OCI-LY7 (cell line): ENCODE measurements around the gene PLEKHA6. TPM values are rescaled to one million over a fixed set of nuclear protein-coding genes. Genes with fewer than 3 reads are reported as not detected.

Source experiments
- BruUV-seq: library from RNA; stranded (reverse); fragments of 400-500 nt; replicated peaks from 2 replicates; lab custom pipeline; 2021; lab: Mats Ljungman, UMichigan
- CTCF ChIA-PET: fragments of 300-600 bp; sonication (Branson Sonifier 250); formaldehyde crosslinking; loops from one replicate; lab custom pipeline; 2022; ENCODE audit warnings: antibody characterized with exemption; ENCODE audit not compliant: unreplicated experiment; lab: Charles Lee
- POLR2A ChIA-PET: fragments of 300-600 bp; sonication (Branson Sonifier 250); formaldehyde crosslinking; loops from one replicate; lab custom pipeline; 2022; ENCODE audit warnings: antibody characterized with exemption; lab: Charles Lee
- DNase-seq: peaks from one replicate; pipeline ENCODE4 v3.0.0-alpha.2; 2015; ENCODE audit warnings: low spot score
- H2AFZ ChIP-seq: fragments of 200-600 bp; sonication (generic), shearing (Covaris generic); 2 replicates; pipeline ENCODE4 v1.6.1; 2014; ENCODE audit warnings: mild to moderate bottlenecking, antibody characterized with exemption, low read length, moderate library complexity
- H3K27ac ChIP-seq: fragments of 200-600 bp; sonication (generic); 2 replicates; pipeline ENCODE4 v1.5.1; 2014; ENCODE audit warnings: mixed run types, low read depth, mild to moderate bottlenecking, moderate library complexity, low read length, inconsistent platforms; ENCODE audit not compliant: poor library complexity, severe bottlenecking
- H3K36me3 ChIP-seq: fragments of 200-600 bp; sonication (generic); 2 replicates; pipeline ENCODE4 v1.6.1; 2014; ENCODE audit warnings: mild to moderate bottlenecking, antibody characterized with exemption, low read length, moderate library complexity, mixed read lengths; ENCODE audit not compliant: insufficient read depth
- H3K4me1 ChIP-seq: fragments of 200-600 bp; sonication (generic); 2 replicates; pipeline ENCODE4 v1.5.1; 2014; ENCODE audit warnings: mild to moderate bottlenecking, low read length; ENCODE audit not compliant: insufficient read depth, poor library complexity, severe bottlenecking
- H3K4me2 ChIP-seq: fragments of 200-600 bp; sonication (generic); 2 replicates; pipeline ENCODE4 v1.6.1; 2014; ENCODE audit warnings: mild to moderate bottlenecking, low read length
- H3K4me3 ChIP-seq: fragments of 200-600 bp; sonication (generic); 2 replicates; pipeline ENCODE4 v1.5.1; 2014; ENCODE audit warnings: mild to moderate bottlenecking, low read depth, low read length; ENCODE audit not compliant: poor library complexity, severe bottlenecking
- H3K79me2 ChIP-seq: fragments of 200-600 bp; sonication (generic); 2 replicates; pipeline ENCODE4 v1.6.1; 2016; ENCODE audit warnings: low read depth, mild to moderate bottlenecking, low read length, moderate library complexity, mixed read lengths; ENCODE audit not compliant: insufficient read depth
- H3K9me2 ChIP-seq: fragments of 200-600 bp; sonication (generic); 2 replicates; pipeline ENCODE4 v1.6.1; 2016; ENCODE audit warnings: mild to moderate bottlenecking, low read length, mixed read lengths; ENCODE audit not compliant: insufficient read depth
- H3K9me3 ChIP-seq: fragments of 200-600 bp; sonication (generic); 2 replicates; pipeline ENCODE4 v1.6.1; 2014; ENCODE audit warnings: mild to moderate bottlenecking, mixed run types, low read length, mixed read lengths
- H4K20me1 ChIP-seq: fragments of 200-600 bp; sonication (generic); 2 replicates; pipeline ENCODE4 v1.6.1; 2014; ENCODE audit warnings: mild to moderate bottlenecking, antibody characterized with exemption, low read length, moderate library complexity, mixed read lengths; ENCODE audit not compliant: insufficient read depth
- EZH2phosphoT487 ChIP-seq: fragments of 200-600 bp; sonication (generic); IDR thresholded peaks from 2 replicates; pipeline ENCODE4 v1.6.1; 2018; ENCODE audit warnings: low read depth, borderline replicate concordance, mild to moderate bottlenecking, mixed run types, antibody characterized with exemption, low read length, moderate library complexity, mixed read lengths
- intact Hi-C: fragments of 100-400 bp; cut with micrococcal nuclease; formaldehyde crosslinking; loops from one replicate; pipeline ENCODE4 v1.10.0; 2022; ENCODE audit not compliant: unreplicated experiment
- total RNA-seq, 2 experiments: library from RNA; depleted of rRNA in 1 of 2; stranded (reverse); fragments of >200 nt in 1 of 2; shearing (Covaris generic) in 1 of 2; gene quantifications; 2 replicates each; pipeline ENCODE4 v1.2.3, GENCODE V29; 2014 to 2022
- TF ChIP-seq, protein P1 (sequence below): fragments of 200-600 bp; sonication (generic); conservative IDR thresholded peaks from 2 replicates; pipeline ENCODE4 v1.5.1; 2014; ENCODE audit warnings: mild to moderate bottlenecking, antibody characterized with exemption, low read length, moderate library complexity, mixed read lengths

PLEKHA6 gene
- total RNA-seq, 2 experiments from 2014 or later = not detected

DNA sequence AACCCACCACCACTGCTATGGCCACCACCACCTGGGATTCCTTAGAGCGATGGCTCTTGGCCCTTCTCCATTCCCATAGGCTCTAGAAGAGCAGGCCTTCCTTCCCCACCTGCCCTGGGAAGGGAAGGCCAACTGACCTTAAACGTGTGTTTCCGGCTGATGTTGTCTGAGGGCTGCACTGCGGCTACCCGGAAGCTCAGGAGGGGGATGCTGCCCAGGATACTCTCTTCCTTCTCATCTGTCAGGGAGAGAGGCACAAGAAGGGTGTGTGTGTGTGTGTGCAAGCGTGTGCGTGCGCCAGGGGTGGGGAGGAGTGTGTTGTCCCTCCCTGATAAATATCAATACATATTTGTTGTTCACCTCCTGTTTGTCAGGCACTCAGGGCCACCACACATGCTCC lies 94.9 kb downstream of the PLEKHA6 start:
- H3K4me2 ChIP-seq = no peak overlapping the region
- H4K20me1 ChIP-seq = no peaks in the 10 kb centered on the region
- H3K9me2 ChIP-seq = no peaks in the 10 kb centered on the region
- H3K79me2 ChIP-seq = no peaks in the 10 kb centered on the region
- no peak overlapping the region for H3K4me3 ChIP-seq
- no TSS peak for BruUV-seq
- no peak overlapping the region for H2AFZ ChIP-seq
- no peaks in the 10 kb centered on the region for H3K4me1 ChIP-seq
- no peaks in the 10 kb centered on the region for H3K36me3 ChIP-seq
- no peak overlapping the region for H3K27ac ChIP-seq
- CTCF ChIA-PET = no interaction called here
- DNase-seq = no peak
- POLR2A ChIA-PET = no interaction called here
- TF ChIP-seq EZH2phosphoT487 = no peak
- intact Hi-C loops = no loop called here
- no peaks in the 10 kb centered on the region for H3K9me3 ChIP-seq

DNA sequence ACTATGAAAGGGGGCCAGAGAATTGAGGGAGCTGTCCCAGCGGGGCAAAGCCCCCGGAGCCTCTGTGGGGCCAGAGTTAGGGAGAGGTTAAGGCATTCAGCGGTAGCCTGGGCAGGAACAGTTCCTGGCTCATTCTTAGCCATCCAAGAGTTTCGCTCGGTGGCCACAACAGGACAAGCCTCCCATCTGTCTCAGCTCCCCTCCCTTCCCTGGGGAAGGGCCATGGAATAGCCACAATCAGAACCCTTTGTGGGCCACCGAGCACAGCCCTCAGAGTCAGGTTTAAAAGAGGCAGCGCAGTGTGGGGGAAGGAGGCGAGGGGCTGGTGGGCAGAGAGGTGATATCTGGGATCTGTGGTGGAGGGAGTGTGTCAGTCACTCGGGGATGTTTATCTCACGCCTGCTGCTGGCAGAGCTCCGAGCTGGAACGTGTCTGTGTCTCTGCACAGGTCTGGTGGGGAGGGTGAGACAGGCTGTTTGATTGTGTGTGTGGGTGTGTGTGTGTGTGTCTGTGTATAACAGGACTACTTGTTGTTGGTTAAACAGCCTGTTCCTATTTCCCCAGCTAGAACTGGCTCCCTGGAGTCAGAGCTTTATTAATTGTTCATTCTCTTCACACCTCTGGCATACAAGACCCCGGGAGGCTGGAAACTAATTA lies 96.3 kb downstream of the PLEKHA6 start:
- Histone ChIP-seq H3K4me1 (no peaks in the 10 kb centered on the region), H3K4me3 (no peak overlapping the region), H3K4me2 (no peak overlapping the region), H2AFZ (no peak overlapping the region), H3K79me2 (no peaks in the 10 kb centered on the region), H3K9me3 (no peaks in the 10 kb centered on the region), H3K36me3 (no peaks in the 10 kb centered on the region), H3K9me2 (no peaks in the 10 kb centered on the region), H4K20me1 (no peaks in the 10 kb centered on the region), H3K27ac (no peak overlapping the region)
- BruUV-seq = no TSS peak
- POLR2A ChIA-PET = interaction anchor here (0.5 to 0.8 kb wide), 2 partner anchors 34 to 123 kb away, joined by 3 to 4 read pairs; no protein-coding TSS in a partner anchor
- DNase-seq = no peak
- CTCF ChIA-PET = interaction anchor here (0.6 kb wide), 1 partner anchor 420 kb away, joined by 4 read pairs; no protein-coding TSS in a partner anchor
- TF ChIP-seq, protein P1, sequence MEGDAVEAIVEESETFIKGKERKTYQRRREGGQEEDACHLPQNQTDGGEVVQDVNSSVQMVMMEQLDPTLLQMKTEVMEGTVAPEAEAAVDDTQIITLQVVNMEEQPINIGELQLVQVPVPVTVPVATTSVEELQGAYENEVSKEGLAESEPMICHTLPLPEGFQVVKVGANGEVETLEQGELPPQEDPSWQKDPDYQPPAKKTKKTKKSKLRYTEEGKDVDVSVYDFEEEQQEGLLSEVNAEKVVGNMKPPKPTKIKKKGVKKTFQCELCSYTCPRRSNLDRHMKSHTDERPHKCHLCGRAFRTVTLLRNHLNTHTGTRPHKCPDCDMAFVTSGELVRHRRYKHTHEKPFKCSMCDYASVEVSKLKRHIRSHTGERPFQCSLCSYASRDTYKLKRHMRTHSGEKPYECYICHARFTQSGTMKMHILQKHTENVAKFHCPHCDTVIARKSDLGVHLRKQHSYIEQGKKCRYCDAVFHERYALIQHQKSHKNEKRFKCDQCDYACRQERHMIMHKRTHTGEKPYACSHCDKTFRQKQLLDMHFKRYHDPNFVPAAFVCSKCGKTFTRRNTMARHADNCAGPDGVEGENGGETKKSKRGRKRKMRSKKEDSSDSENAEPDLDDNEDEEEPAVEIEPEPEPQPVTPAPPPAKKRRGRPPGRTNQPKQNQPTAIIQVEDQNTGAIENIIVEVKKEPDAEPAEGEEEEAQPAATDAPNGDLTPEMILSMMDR = no peak
- TF ChIP-seq EZH2phosphoT487 = no peak
- intact Hi-C loops = no loop called here

DNA sequence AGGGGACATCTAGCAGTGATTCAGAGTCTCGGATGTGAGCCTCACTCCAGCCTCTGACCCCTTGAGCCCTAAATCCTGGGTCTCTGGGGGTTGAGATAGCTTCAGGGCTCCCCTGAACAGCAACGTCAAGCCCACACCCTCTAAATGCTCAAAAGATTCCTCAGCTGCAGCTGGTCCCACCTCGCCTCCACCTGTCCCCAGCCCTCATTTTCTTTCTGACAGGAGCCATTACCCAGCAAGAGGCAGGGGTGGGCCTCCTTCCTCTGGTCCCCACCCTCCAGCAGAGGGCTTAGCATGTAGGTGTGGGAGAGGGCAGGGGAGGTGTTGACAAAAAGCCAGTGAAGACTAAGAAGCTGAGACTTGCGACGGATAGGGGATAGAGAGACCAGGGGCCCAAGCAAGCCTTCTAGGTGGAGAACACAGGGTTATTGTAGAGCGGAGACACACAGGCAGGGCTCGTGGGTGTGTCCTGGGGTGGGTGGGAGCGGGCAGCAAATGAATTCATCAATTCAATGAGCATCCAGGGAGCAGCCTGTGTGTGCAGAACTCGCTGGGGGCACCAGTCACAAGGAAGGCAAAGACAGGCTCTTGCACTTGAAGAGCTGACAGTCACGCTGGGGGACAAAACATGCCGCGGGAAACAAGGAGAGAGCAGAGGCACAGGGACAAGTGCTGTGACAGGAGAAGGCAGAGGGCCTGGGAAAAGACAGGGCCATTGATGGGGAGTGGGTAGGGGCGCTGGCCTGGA lies 97.0 kb downstream of the PLEKHA6 start:
- TF ChIP-seq EZH2phosphoT487 = no peak
- TF ChIP-seq, protein P1 = no peak
- no peaks in the 10 kb centered on the region for H3K9me2 ChIP-seq
- no peaks in the 10 kb centered on the region for H3K4me1 ChIP-seq
- BruUV-seq = no TSS peak
- no peak overlapping the region for H3K4me2 ChIP-seq
- no peaks in the 10 kb centered on the region for H3K79me2 ChIP-seq
- H3K27ac ChIP-seq = no peak overlapping the region
- H3K9me3 ChIP-seq = no peaks in the 10 kb centered on the region
- intact Hi-C loops = no loop called here
- no peak for DNase-seq
- no peak overlapping the region for H3K4me3 ChIP-seq
- CTCF ChIA-PET = interaction anchor here (0.6 kb wide), 1 partner anchor 421 kb away, joined by 4 read pairs; no protein-coding TSS in a partner anchor
- no peaks in the 10 kb centered on the region for H3K36me3 ChIP-seq
- H4K20me1 ChIP-seq = no peaks in the 10 kb centered on the region
- POLR2A ChIA-PET = no interaction called here
- H2AFZ ChIP-seq = no peak overlapping the region
